ENCODE data around the gene SNCG.

- TF ChIP-seq, protein P1, sequence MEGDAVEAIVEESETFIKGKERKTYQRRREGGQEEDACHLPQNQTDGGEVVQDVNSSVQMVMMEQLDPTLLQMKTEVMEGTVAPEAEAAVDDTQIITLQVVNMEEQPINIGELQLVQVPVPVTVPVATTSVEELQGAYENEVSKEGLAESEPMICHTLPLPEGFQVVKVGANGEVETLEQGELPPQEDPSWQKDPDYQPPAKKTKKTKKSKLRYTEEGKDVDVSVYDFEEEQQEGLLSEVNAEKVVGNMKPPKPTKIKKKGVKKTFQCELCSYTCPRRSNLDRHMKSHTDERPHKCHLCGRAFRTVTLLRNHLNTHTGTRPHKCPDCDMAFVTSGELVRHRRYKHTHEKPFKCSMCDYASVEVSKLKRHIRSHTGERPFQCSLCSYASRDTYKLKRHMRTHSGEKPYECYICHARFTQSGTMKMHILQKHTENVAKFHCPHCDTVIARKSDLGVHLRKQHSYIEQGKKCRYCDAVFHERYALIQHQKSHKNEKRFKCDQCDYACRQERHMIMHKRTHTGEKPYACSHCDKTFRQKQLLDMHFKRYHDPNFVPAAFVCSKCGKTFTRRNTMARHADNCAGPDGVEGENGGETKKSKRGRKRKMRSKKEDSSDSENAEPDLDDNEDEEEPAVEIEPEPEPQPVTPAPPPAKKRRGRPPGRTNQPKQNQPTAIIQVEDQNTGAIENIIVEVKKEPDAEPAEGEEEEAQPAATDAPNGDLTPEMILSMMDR (IDR thresholded peaks at IDR 0.05), result no peak
- no peak for TF ChIP-seq POLR2A (IDR thresholded peaks at IDR 0.05)
Observed at GRCh38 chr10:86959737-86960002, 1.3 kb downstream of the SNCG start.
